GM21360 (cell line): ENCODE measurements around the gene PRKCE.

Source experiments
- ATAC-seq: cut with Tn5 transposase; IDR thresholded peaks from one replicate; pipeline ENCODE4 v1.9.1; 2021; ENCODE audit warnings: mild to moderate bottlenecking, moderate library complexity; ENCODE audit not compliant: unreplicated experiment

PRKCE gene

GRCh38 chr2:46171996-46172546 lies 520.6 kb downstream of the PRKCE start:
- ATAC-seq, result no peak

DNA sequence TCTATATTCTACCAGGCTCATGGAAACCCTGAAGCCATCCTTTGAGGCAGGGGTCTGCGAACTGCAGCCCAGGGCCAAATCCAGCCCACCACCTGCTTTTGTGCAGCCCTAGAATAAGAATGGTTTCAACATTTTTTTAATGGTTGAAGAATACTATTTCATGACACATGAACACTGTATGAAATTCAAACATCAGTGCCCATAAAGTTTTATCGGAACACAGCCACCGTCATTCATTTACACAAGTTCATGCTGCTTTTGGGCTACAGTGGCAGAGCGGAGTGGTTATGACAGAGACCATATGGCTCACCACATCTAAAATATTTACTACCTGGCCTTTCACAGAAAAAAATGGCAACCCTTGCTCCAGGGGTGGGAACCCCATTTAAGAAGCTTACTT lies 521.6 kb downstream of the PRKCE start:
- no peak for ATAC-seq

GRCh38 chr2:46173636-46174250 lies 522.3 kb downstream of the PRKCE start:
- ATAC-seq, result no peak

- ATAC-seq, result no peak
Measured at GRCh38 chr2:46174345-46175170, 523.1 kb downstream of the PRKCE start.

GRCh38 chr2:46175419-46175818 lies 523.9 kb downstream of the PRKCE start:
- no peak for ATAC-seq

- no peak for ATAC-seq
Measured at GRCh38 chr2:46177461-46178089, 526.1 kb downstream of the PRKCE start.

DNA sequence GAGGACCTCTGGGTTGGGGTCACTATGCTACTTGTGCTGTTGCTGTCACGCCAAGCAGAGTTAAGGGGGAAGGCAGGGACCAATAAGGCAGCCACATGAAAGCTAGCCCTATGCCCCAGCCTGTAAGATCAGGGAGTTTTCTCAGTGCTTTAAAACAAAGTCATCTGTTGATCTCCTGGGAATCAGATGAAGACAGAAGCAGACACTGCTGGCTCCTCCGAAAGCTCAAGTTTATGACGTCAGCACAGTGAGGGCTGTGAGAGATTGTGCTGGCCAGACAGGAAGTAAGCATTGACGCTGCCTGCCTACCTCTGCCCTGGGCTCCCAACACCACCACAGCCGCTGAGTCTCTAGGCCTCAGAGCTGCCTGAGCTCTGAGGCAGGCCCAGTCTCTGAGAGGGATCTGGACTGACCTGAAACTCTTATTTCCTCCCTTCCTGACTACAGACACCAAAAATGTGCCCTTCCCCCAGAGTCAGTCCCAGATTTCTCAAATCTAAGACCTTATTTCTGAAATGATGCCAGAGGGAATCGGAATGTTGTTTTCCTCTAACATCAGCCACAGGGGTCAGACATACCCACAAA lies 527.7 kb downstream of the PRKCE start:
- no peak for ATAC-seq

- no peak for ATAC-seq
Measured at GRCh38 chr2:46180189-46180588, 528.7 kb downstream of the PRKCE start.

DNA sequence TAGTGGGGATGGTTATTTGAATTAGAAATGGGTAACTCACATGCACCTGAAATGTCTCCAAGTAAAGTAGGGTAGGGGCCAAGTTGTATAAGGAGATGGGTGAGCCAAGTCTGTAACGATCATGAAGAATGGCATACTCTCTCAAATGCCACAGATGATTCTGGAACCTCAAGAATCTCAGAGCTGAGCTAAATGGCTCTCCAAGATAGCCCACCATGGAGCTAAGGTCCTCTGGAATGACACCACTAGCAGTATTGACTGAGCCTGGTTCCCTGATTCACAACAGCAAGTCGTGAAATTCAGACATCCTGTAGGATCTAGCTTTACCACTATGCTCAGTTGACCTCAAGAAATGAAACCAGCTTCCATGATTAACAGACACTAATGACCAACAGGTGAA lies 529.8 kb downstream of the PRKCE start:
- ATAC-seq, result no peak

DNA sequence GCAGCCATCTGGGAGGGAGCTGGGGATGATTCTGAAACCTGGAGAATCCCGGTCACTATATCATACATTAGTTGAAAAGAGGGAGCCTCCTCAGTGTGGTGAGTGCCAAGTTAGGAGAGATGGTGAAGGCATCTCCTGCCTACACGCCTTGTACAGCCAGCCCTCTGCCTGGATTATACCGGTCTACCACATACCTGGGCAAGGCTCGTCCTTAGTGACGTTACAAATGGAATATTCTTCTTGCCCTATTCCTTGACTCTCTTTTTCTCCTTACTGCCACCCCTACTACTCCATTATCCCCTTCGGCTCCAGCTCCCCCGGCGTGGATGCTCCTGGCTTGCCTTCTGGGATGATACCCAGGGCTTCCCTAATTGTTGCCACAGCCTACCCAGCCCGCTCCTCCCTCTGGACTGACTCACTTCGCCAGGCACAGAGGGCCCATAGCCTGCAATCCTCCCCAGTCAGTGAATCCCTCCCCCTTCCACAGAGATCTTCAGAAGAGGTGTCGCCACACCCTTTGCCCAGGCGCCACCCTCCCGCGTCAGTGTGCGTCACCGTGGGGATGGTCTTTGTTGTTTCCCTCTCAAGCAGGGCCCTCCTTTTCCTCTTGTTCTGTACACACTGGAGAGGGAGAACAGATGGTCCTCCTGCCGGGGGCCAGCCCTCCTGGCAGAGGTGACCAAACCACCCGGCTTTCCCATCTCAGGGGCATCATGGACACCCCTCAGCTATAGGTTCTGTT lies 530.5 kb downstream of the PRKCE start:
- ATAC-seq, result no peak

GRCh38 chr2:46183426-46183825 lies 532.0 kb downstream of the PRKCE start:
- no peak for ATAC-seq

GRCh38 chr2:46184794-46185583 lies 533.5 kb downstream of the PRKCE start:
- ATAC-seq, result no peak

- peak; percentile 73 for ATAC-seq
Measured at GRCh38 chr2:46187112-46187618, 535.7 kb downstream of the PRKCE start.

- no peak for ATAC-seq
Measured at GRCh38 chr2:46188041-46188716, 536.7 kb downstream of the PRKCE start.

DNA sequence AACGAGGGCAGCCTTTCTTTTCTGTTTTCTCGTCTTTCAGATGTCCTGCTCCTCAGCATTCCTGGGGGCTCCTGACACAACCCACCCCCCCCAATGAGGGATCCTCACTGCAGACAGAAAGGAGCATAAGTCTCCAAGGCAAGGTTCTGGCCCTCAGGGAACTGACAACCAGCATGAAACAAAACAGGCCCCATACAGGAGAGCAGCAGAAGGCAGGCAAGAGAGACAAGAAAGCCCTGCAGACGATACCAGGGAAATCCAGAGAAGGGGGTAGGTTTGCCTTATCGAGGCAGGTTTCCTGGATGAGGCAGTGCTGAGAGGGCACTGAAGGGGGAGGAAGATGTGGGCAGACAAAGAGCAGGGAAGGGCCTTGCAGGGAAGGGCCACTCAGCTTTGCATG lies 541.9 kb downstream of the PRKCE start:
- no peak for ATAC-seq

DNA sequence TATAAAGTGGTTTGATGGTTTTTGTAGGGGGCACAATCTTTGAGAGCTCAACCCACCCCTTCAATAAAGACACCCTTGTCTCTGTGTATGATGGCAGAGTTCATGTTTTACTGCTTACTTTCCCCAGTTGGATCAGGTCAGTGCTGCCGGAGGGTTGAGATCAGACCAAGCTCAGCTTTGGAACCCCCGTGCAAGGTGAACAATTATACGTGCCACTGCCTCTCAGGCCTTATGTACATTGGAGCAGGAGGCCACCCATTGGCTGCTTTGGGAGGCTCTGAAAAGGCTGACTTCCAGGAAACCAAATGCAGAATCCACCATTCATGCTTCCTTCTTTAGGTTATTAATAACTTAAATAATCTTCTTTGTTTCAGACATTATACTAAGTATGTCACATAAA lies 542.4 kb downstream of the PRKCE start:
- no peak for ATAC-seq

- ATAC-seq, result no peak
Measured at GRCh38 chr2:46194856-46195255, 543.4 kb downstream of the PRKCE start.

DNA sequence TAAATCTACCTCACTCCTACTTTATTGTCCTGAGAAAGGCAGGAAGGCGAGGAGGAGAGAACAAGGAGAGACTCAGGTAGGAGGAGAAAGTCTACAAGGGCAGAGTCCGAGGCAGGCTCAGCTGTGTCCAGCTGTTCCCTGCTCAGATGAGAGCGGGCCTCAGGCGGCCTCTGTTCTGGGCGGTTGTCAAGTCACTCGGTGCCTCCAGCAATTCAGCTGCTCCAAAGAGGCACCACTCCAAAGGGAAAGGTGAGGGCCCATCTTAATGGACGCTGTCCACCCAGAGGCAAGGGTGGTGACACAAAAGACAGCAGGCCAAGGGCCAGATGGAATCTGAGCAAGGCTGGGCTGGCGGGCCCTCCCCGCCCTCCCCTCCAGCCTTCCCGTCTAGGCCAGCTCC lies 544.3 kb downstream of the PRKCE start:
- no peak for ATAC-seq

- ATAC-seq, result no peak
Measured at GRCh38 chr2:46196871-46197462, 545.5 kb downstream of the PRKCE start.
